ENCODE data around the gene PEX7.

DNA sequence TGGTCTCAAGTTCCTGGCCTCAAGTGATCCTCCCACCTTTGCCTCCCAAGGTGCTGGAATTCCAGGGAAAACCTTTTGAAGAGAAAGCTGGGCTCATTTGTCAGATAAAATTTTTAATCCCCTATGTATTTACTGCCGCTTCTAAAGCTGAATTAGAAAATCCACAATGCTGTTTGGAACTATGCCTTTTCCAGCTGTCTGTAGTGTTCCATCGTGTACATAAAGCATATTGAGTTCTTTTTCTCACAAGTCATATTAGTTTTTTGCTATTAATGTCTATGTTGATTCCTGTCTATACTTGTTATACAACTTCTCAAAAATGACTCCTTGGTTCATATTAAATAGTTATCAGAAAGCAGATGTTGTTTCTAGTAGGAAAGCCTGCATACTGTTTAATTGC lies 47.1 kb downstream of the PEX7 start:
- no peak for TF ChIP-seq CTCF (IDR thresholded peaks at IDR 0.05 in 2 of 3, conservative IDR thresholded peaks at IDR 0.05 in 1 of 3; ENCODE audit: control insufficient read depth in 2 of 3, extremely low read depth in 1 of 3, insufficient read depth in 1 of 3, low read depth in 3 of 3, low read length in 3 of 3)
- no peak for TF ChIP-seq EZH2 (IDR thresholded peaks at IDR 0.05; ENCODE audit: borderline replicate concordance, control insufficient read depth, low read depth, low read length)
- TF ChIP-seq RCOR1 (conservative IDR thresholded peaks at IDR 0.05; ENCODE audit: low read depth, low read length): no peak
- TF ChIP-seq KAT2A (conservative IDR thresholded peaks at IDR 0.05; ENCODE audit: control insufficient read depth, low read depth, low read length): no peak
- no peak for TF ChIP-seq POLR2A (IDR thresholded peaks at IDR 0.05; ENCODE audit: low read depth, low read length)
